CD4-positive, alpha-beta T cell (primary cell): ENCODE measurements around the gene PTGDR2. TPM values are rescaled to one million over a fixed set of nuclear protein-coding genes. Genes with fewer than 3 reads are reported as not detected.

Experiments used
- ATAC-seq: fragments of 200-7000 bp; cut with Tn5 transposase; one replicate; pipeline ENCODE4 v1.10.0; 2022; ENCODE audit warnings: mild to moderate bottlenecking; ENCODE audit not compliant: poor library complexity
- CTCF ChIA-PET: fragments of 350-600 bp; sonication (Branson Sonifier 250); formaldehyde crosslinking; loops from one replicate; lab custom pipeline; 2021; ENCODE audit warnings: antibody characterized with exemption, inconsistent platforms; lab: Charles Lee
- POLR2A ChIA-PET: fragments of 350-600 bp; sonication (Branson Sonifier 250); formaldehyde crosslinking; loops from one replicate; lab custom pipeline; 2021; ENCODE audit warnings: antibody characterized with exemption, inconsistent platforms; lab: Charles Lee
- DNase-seq, 14 experiments: peaks; one replicate each; pipeline ENCODE4 v3.0.0-alpha.2; 2013 to 2020; ENCODE audit warnings: mixed read lengths in 2 of 14
- H3K27ac ChIP-seq, 2 donors: one replicate each; pipeline versions ENCODE4 v1.5.1 to v1.7.0; 2013; ENCODE audit warnings: low read length in 2 of 2, low read depth in 1 of 2, mild to moderate bottlenecking in 1 of 2
- H3K27me3 ChIP-seq, 2 experiments: 1 replicate in 1 of 2; 2 replicates in 1 of 2; pipeline versions ENCODE4 v1.6.1 to v1.7.0; 2013; ENCODE audit warnings: low read length in 2 of 2, control low read depth in 1 of 2, mild to moderate bottlenecking in 1 of 2, moderate library complexity in 1 of 2; ENCODE audit not compliant: insufficient read depth in 2 of 2, control insufficient read depth in 1 of 2
- H3K36me3 ChIP-seq: one replicate; pipeline ENCODE4 v1.6.1; 2013; ENCODE audit warnings: low read length, control low read depth; ENCODE audit not compliant: insufficient read depth
- H3K4me1 ChIP-seq: one replicate; pipeline ENCODE4 v1.6.1; 2013; ENCODE audit warnings: low read length, control low read depth; ENCODE audit not compliant: insufficient read depth
- H3K4me3 ChIP-seq: one replicate; pipeline ENCODE4 v1.5.1; 2013; ENCODE audit warnings: mild to moderate bottlenecking, low read length, moderate library complexity
- H3K9me3 ChIP-seq, 2 experiments: 1 replicate in 1 of 2; 2 replicates in 1 of 2; pipeline versions ENCODE4 v1.6.1 to v1.7.0; 2013; ENCODE audit warnings: low read length in 2 of 2, mild to moderate bottlenecking in 2 of 2, control low read depth in 1 of 2, moderate library complexity in 1 of 2; ENCODE audit not compliant: control insufficient read depth in 1 of 2, insufficient read depth in 1 of 2
- H3K27ac Mint-ChIP-seq: one replicate; pipeline ENCODE4 v1.8.0; 2020; ENCODE audit warnings: mixed read lengths
- H3K27me3 Mint-ChIP-seq: one replicate; pipeline ENCODE4 v1.8.0; 2021; ENCODE audit warnings: mixed read lengths
- H3K36me3 Mint-ChIP-seq: one replicate; pipeline ENCODE4 v1.8.0; 2021; ENCODE audit warnings: low read depth, mixed read lengths
- H3K4me1 Mint-ChIP-seq: one replicate; pipeline ENCODE4 v1.8.0; 2021; ENCODE audit warnings: low read depth, mixed read lengths
- H3K4me3 Mint-ChIP-seq: one replicate; pipeline ENCODE4 v1.8.0; 2020; ENCODE audit warnings: mild to moderate bottlenecking, mixed read lengths
- H3K9me3 Mint-ChIP-seq: one replicate; pipeline ENCODE4 v1.8.0; 2020; ENCODE audit warnings: mixed read lengths
- CTCF ChIP-seq: fragments of 200-600 bp; IDR thresholded peaks from one replicate; pipeline ENCODE4 v1.8.0; 2022; ENCODE audit warnings: antibody characterized with exemption, mild to moderate bottlenecking
- intact Hi-C, 2 experiments: fragments of 100-400 bp; cut with DNase I in 1 of 2; cut with micrococcal nuclease in 1 of 2; formaldehyde crosslinking; loops; one replicate each; pipeline versions ENCODE4 v1.15.1 to v1.9.0; 2023 to 2025; cut with DNase I, micrococcal nuclease
- total RNA-seq, 174 experiments: library from RNA in 2 of 174; stranded (reverse) in 2 of 174; gene quantifications; one replicate each; pipeline ENCODE4 v1.2.3 and lab custom pipeline; 2021 to 2026

The PTGDR2 gene
- total RNA-seq, 2 experiments from 2014 or later = 0.36 TPM

GRCh38 chr11:60836866-60837515, 18.8 kb downstream of the PTGDR2 start:
- no peak for DNase-seq
- CTCF ChIA-PET = no interaction called here
- H3K36me3 ChIP-seq = no peaks in the 10 kb centered on the region
- intact Hi-C loops = no loop called here
- peaks cover 0 to 3% of the 10 kb centered on the region in 2 experiments for H3K27me3 ChIP-seq
- Mint-ChIP-seq H3K4me1 (peaks cover 10% of the 10 kb centered on the region), H3K36me3 (no peaks in the 10 kb centered on the region), H3K27ac (no peak overlapping the region), H3K27me3 (peaks cover 9% of the 10 kb centered on the region), H3K4me3 (no peak overlapping the region), H3K9me3 (no peaks in the 10 kb centered on the region)
- H3K9me3 ChIP-seq = no peaks in the 10 kb centered on the region
- H3K4me1 ChIP-seq = peaks cover 15% of the 10 kb centered on the region
- no peak for ATAC-seq
- no peak for TF ChIP-seq CTCF
- H3K4me3 ChIP-seq = no peak overlapping the region
- H3K27ac ChIP-seq = no peak overlapping the region
- POLR2A ChIA-PET = interaction anchor here (0.7 kb wide), 1 partner anchor 150 kb away, joined by 3 read pairs; no protein-coding TSS in a partner anchor

GRCh38 chr11:60835534-60835846, 20.3 kb downstream of the PTGDR2 start:
- Histone ChIP-seq H3K27me3 (peaks cover 0 to 3% of the 10 kb centered on the region in 2 experiments), H3K36me3 (no peaks in the 10 kb centered on the region), H3K9me3 (no peaks in the 10 kb centered on the region), H3K4me3 (no peak overlapping the region), H3K27ac (no peak overlapping the region), H3K4me1 (peaks cover 9% of the 10 kb centered on the region)
- POLR2A ChIA-PET = no interaction called here
- Mint-ChIP-seq H3K36me3 (no peaks in the 10 kb centered on the region), H3K4me1 (no peaks in the 10 kb centered on the region), H3K27me3 (peaks cover 17% of the 10 kb centered on the region), H3K27ac (no peak overlapping the region), H3K9me3 (no peaks in the 10 kb centered on the region), H3K4me3 (no peak overlapping the region)
- CTCF ChIA-PET = interaction anchor here (1.0 kb wide), 1 partner anchor 52 kb away, joined by 3 read pairs; no protein-coding TSS in a partner anchor
- DNase-seq (peak in 2 of 14 experiments; percentile 41 to 42), ATAC-seq (no peak)
- intact Hi-C loops = no loop called here
- TF ChIP-seq CTCF = no peak

- intact Hi-C loops = no loop called here
- no peak for TF ChIP-seq CTCF
- no peak overlapping the region for H3K27ac Mint-ChIP-seq
- Histone ChIP-seq H3K9me3 (no peaks in the 10 kb centered on the region), H3K4me1 (peaks cover 9% of the 10 kb centered on the region), H3K27me3 (peaks cover 0 to 3% of the 10 kb centered on the region in 2 experiments), H3K36me3 (no peaks in the 10 kb centered on the region), H3K4me3 (no peak overlapping the region), H3K27ac (no peak overlapping the region)
- no peaks in the 10 kb centered on the region for H3K9me3 Mint-ChIP-seq
- H3K27me3 Mint-ChIP-seq = peaks cover 17% of the 10 kb centered on the region
- no peak overlapping the region for H3K4me3 Mint-ChIP-seq
- ChIA-PET POLR2A (no interaction called here), CTCF (interaction anchor here (1.0 kb wide), 1 partner anchor 53 kb away, joined by 3 read pairs; no protein-coding TSS in a partner anchor)
- DNase-seq (no peak), ATAC-seq (no peak)
- no peaks in the 10 kb centered on the region for H3K4me1 Mint-ChIP-seq
- H3K36me3 Mint-ChIP-seq = no peaks in the 10 kb centered on the region
Measured at GRCh38 chr11:60834742-60835533, 20.8 kb downstream of the PTGDR2 start.
